Neural progenitor cell (in vitro differentiated cells): ENCODE results near the gene PCDH9.

Experiments
- CTCF ChIP-seq: fragments of 200-600 bp; sonication (generic); IDR thresholded peaks from 2 replicates; pipeline ENCODE4 v1.5.1; 2017; ENCODE audit warnings: antibody characterized with exemption, mild to moderate bottlenecking
- EZH2 ChIP-seq: fragments of 200-600 bp; sonication (generic); IDR thresholded peaks from 2 replicates; pipeline ENCODE4 v1.6.1; 2017; ENCODE audit warnings: antibody characterized with exemption, mild to moderate bottlenecking, moderate library complexity
- EZH2phosphoT487 ChIP-seq: fragments of 200-600 bp; sonication (generic); IDR thresholded peaks from 2 replicates; pipeline ENCODE4 v1.6.1; 2017; ENCODE audit warnings: antibody characterized with exemption

GRCh38 chr13:66926200-66926850, 303.8 kb downstream of the PCDH9 start:
- TF ChIP-seq CTCF (no peak), EZH2 (no peak), EZH2phosphoT487 (no peak)
